KOPT-K1 (cell line): ENCODE data around the gene FBN2.
"Not testable (repeated sequence)": the region's sequence is repeated elsewhere in the genome, so short reads cannot be mapped to it uniquely, and the experiment has no call there.

Source experiments
- H3K27ac ChIP-seq: fragments of 200-600 bp; sonication (generic); 2 replicates; pipeline ENCODE4 v1.5.1; 2016; ENCODE audit warnings: antibody characterized with exemption, mild to moderate bottlenecking, low read depth, low read length; ENCODE audit not compliant: poor library complexity, severe bottlenecking
- H3K36me3 ChIP-seq: fragments of 200-600 bp; sonication (generic); 2 replicates; pipeline ENCODE4 v1.5.1; 2017; ENCODE audit warnings: antibody characterized with exemption, mild to moderate bottlenecking, low read length, moderate library complexity; ENCODE audit not compliant: insufficient read depth
- H3K9me3 ChIP-seq: fragments of 200-600 bp; sonication (generic); 2 replicates; pipeline ENCODE4 v1.5.1; 2017; ENCODE audit warnings: antibody characterized with exemption, low read length, mild to moderate bottlenecking; ENCODE audit not compliant: insufficient read depth, poor library complexity, severe bottlenecking

FBN2 gene

GRCh38 chr5:128475693-128476092 is 62.4 kb downstream of the FBN2 start:
- Histone ChIP-seq H3K9me3 (no peaks in the 10 kb centered on the region), H3K36me3 (no peaks in the 10 kb centered on the region), H3K27ac (no peak overlapping the region)

GRCh38 chr5:128472919-128473318 is 65.1 kb downstream of the FBN2 start:
- Histone ChIP-seq H3K27ac (no peak overlapping the region), H3K36me3 (no peaks in the 10 kb centered on the region), H3K9me3 (no peaks in the 10 kb centered on the region)

- Histone ChIP-seq H3K9me3 (no peaks in the 10 kb centered on the region), H3K36me3 (no peaks in the 10 kb centered on the region), H3K27ac (no peak overlapping the region)
Observed at GRCh38 chr5:128472036-128472435, 66.0 kb downstream of the FBN2 start.

GRCh38 chr5:128470663-128471062 is 67.4 kb downstream of the FBN2 start:
- Histone ChIP-seq H3K36me3 (no peaks in the 10 kb centered on the region), H3K27ac (no peak overlapping the region), H3K9me3 (no peaks in the 10 kb centered on the region)

GRCh38 chr5:128469912-128470311 is 68.1 kb downstream of the FBN2 start:
- Histone ChIP-seq H3K9me3 (no peaks in the 10 kb centered on the region), H3K27ac (no peak overlapping the region)

GRCh38 chr5:128466980-128467379 is 71.1 kb downstream of the FBN2 start:
- no peaks in the 10 kb centered on the region for H3K36me3 ChIP-seq
- H3K27ac ChIP-seq: no peak overlapping the region
- H3K9me3 ChIP-seq: no peaks in the 10 kb centered on the region

More at GRCh38 chr5:128469912-128470311, 68.1 kb downstream of the FBN2 start:
- no peaks in the 10 kb centered on the region for H3K36me3 ChIP-seq

- Histone ChIP-seq H3K9me3 (no peaks in the 10 kb centered on the region), H3K36me3 (no peaks in the 10 kb centered on the region), H3K27ac (no peak overlapping the region)
Observed at GRCh38 chr5:128466554-128466953, 71.5 kb downstream of the FBN2 start.

GRCh38 chr5:128464596-128464995 is 73.4 kb downstream of the FBN2 start:
- H3K36me3 ChIP-seq: no peaks in the 10 kb centered on the region
- H3K27ac ChIP-seq: no peak overlapping the region
- no peaks in the 10 kb centered on the region for H3K9me3 ChIP-seq

- H3K36me3 ChIP-seq: no peaks in the 10 kb centered on the region
Observed at GRCh38 chr5:128462330-128462729, 75.7 kb downstream of the FBN2 start.

GRCh38 chr5:128457147-128457915 is 80.7 kb downstream of the FBN2 start:
- not testable (repeated sequence) for H3K36me3 ChIP-seq, H3K9me3 ChIP-seq, H3K27ac ChIP-seq

More at GRCh38 chr5:128462330-128462729, 75.7 kb downstream of the FBN2 start:
- Histone ChIP-seq H3K9me3 (no peaks in the 10 kb centered on the region), H3K27ac (no peak overlapping the region)

- Histone ChIP-seq H3K36me3 (no peaks in the 10 kb centered on the region), H3K9me3 (no peaks in the 10 kb centered on the region), H3K27ac (no peak overlapping the region)
Observed at GRCh38 chr5:128455841-128456361, 82.1 kb downstream of the FBN2 start.

GRCh38 chr5:128453121-128453520 is 84.9 kb downstream of the FBN2 start:
- H3K9me3 ChIP-seq: no peaks in the 10 kb centered on the region
- no peaks in the 10 kb centered on the region for H3K36me3 ChIP-seq
- no peak overlapping the region for H3K27ac ChIP-seq

- H3K9me3 ChIP-seq, H3K27ac ChIP-seq, H3K36me3 ChIP-seq: not testable (repeated sequence)
Observed at GRCh38 chr5:128447224-128447623, 90.8 kb downstream of the FBN2 start.

- Histone ChIP-seq H3K27ac (no peak overlapping the region), H3K9me3 (no peaks in the 10 kb centered on the region), H3K36me3 (no peaks in the 10 kb centered on the region)
Observed at GRCh38 chr5:128441941-128442350, 96.1 kb downstream of the FBN2 start.

- no peaks in the 10 kb centered on the region for H3K36me3 ChIP-seq
- H3K27ac ChIP-seq: no peak overlapping the region
- no peaks in the 10 kb centered on the region for H3K9me3 ChIP-seq
Observed at GRCh38 chr5:128441165-128441564, 96.9 kb downstream of the FBN2 start.

GRCh38 chr5:128436749-128437188 is 101.3 kb downstream of the FBN2 start:
- no peaks in the 10 kb centered on the region for H3K36me3 ChIP-seq

More at GRCh38 chr5:128436749-128437188, 101.3 kb downstream of the FBN2 start:
- Histone ChIP-seq H3K9me3 (no peaks in the 10 kb centered on the region), H3K27ac (no peak overlapping the region)
